Smooth muscle cell (in vitro differentiated cells): Measurements from ENCODE around the gene PRKG2. TPM values are rescaled to one million over a fixed set of nuclear protein-coding genes. Genes with fewer than 3 reads are reported as not detected.

ENCODE experiments used
- DNase-seq: peaks from one replicate; lab custom pipeline; 2025; ENCODE audit not compliant: unreplicated experiment; lab: John Stamatoyannopoulos, UW
- H2AFZ ChIP-seq: fragments of 200-600 bp; sonication (generic); 2 replicates; pipeline ENCODE4 v1.6.0; 2016; ENCODE audit warnings: antibody characterized with exemption, low read depth, mild to moderate bottlenecking
- H3F3A ChIP-seq: fragments of 200-600 bp; sonication (generic); 2 replicates; pipeline ENCODE4 v1.6.0; 2017; ENCODE audit warnings: antibody characterized with exemption, low read depth
- H3K27ac ChIP-seq: fragments of 200-600 bp; sonication (generic); 2 replicates; pipeline ENCODE4 v1.5.1; 2016; ENCODE audit warnings: low read depth, mild to moderate bottlenecking
- H3K27me3 ChIP-seq: fragments of 200-600 bp; sonication (generic); 2 replicates; pipeline ENCODE4 v1.6.1; 2016; ENCODE audit warnings: low read depth, mild to moderate bottlenecking
- H3K36me3 ChIP-seq: fragments of 200-600 bp; sonication (generic); 2 replicates; pipeline ENCODE4 v1.5.1; 2016; ENCODE audit warnings: low read depth
- H3K4me1 ChIP-seq: fragments of 200-600 bp; sonication (generic); 2 replicates; pipeline ENCODE4 v1.5.1; 2016; ENCODE audit warnings: low read depth
- H3K4me2 ChIP-seq: fragments of 200-600 bp; sonication (generic); 2 replicates; pipeline ENCODE4 v1.6.0; 2016; ENCODE audit warnings: mild to moderate bottlenecking
- H3K4me3 ChIP-seq: fragments of 200-600 bp; sonication (generic); 2 replicates; pipeline ENCODE4 v1.5.1; 2016; ENCODE audit warnings: mild to moderate bottlenecking
- H3K79me2 ChIP-seq: fragments of 200-600 bp; sonication (generic); 2 replicates; pipeline ENCODE4 v1.6.0; 2016; ENCODE audit warnings: low read depth, mild to moderate bottlenecking
- H3K9ac ChIP-seq: fragments of 200-600 bp; sonication (generic); 2 replicates; pipeline ENCODE4 v1.6.0; 2016; ENCODE audit warnings: low read depth
- H3K9me3 ChIP-seq: fragments of 200-600 bp; sonication (generic); replicated peaks from 2 replicates; pipeline ENCODE4 v1.5.1; 2016; ENCODE audit warnings: low read depth
- H4K20me1 ChIP-seq: fragments of 200-600 bp; sonication (generic); 2 replicates; pipeline ENCODE4 v1.6.0; 2016; ENCODE audit warnings: low read depth
- CTCF ChIP-seq: fragments of 200-600 bp; sonication (generic); IDR thresholded peaks from 2 replicates; pipeline ENCODE4 v1.5.1; 2017; ENCODE audit warnings: borderline replicate concordance, mild to moderate bottlenecking, antibody characterized with exemption; ENCODE audit not compliant: insufficient read depth, poor library complexity, severe bottlenecking
- WGBS: methylation state at CpG from one replicate; pipeline ENCODE4 v1.1.7; 2016; ENCODE audit warnings: low lambda C conversion rate; 5-methylcytosine and 5-hydroxymethylcytosine counted together
- polyA plus RNA-seq: library from polyadenylated mRNA; unstranded; fragments of >200 nt; fragmentation: Nextera tagmentation; extraction: Ambion mirVana; gene quantifications from 2 replicates; pipeline ENCODE4 v1.2.1, GENCODE V29; 2016
- total RNA-seq: library from RNA; depleted of rRNA; stranded (reverse); fragments of >200 nt; gene quantifications from 2 replicates; pipeline ENCODE4 v1.2.3, GENCODE V29; 2014

PRKG2 gene
- total and polyA plus RNA-seq, 2 experiments from 2014 or later = 0.09 TPM; not detected in 1

DNA sequence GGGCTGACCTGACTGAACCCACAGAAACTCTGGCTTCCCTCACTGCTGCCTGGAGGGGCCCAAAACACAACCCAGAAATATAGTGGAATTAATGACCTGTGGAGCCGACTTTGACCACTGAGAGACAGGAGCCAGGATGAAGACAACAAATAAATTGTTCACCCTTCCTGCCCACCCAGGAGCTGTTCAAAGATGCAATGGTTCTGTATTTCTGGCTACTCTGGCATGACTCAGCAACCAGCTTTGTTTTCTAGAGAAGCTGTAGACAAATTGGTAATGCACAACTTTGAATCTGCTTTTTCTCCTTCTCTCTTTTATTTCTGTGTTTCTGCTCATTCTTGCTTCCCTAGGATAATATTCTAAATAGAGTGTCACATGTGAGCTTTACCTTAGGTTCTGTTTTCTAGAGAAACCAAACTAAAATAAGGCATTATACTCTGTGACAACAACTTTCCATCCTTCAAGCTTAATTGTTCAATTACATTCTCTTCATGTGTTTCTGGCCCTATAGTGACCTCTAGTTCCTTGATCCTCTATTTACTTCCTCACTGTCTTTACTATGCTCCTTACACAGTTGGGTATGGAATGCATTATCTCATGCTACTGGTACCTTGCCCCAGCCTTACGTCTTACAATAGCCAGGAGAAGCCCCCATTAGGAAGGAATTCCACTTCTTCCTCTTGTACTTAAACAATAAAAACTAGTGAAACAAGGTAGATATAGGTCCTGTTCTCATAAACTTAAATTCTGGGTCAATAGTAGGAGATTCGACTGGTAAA, 6.5 kb upstream of the PRKG2 start:
- 78% methylated on average over 3 of the region's 3 CpGs for WGBS
- peaks cover 19% of the 10 kb centered on the region for H3K27me3 ChIP-seq
- no peaks in the 10 kb centered on the region for H3K4me1 ChIP-seq
- no peak overlapping the region for H3K4me3 ChIP-seq
- no peaks in the 10 kb centered on the region for H3F3A ChIP-seq
- no peak for TF ChIP-seq CTCF
- H2AFZ ChIP-seq = no peak overlapping the region
- H3K9me3 ChIP-seq = no peaks in the 10 kb centered on the region
- H3K79me2 ChIP-seq = no peaks in the 10 kb centered on the region
- H3K9ac ChIP-seq = no peak overlapping the region
- no peak overlapping the region for H3K4me2 ChIP-seq
- H3K36me3 ChIP-seq = no peaks in the 10 kb centered on the region
- no peaks in the 10 kb centered on the region for H4K20me1 ChIP-seq
- DNase-seq = no peak
- H3K27ac ChIP-seq = no peak overlapping the region

- H3F3A ChIP-seq = no peaks in the 10 kb centered on the region
- H2AFZ ChIP-seq = no peak overlapping the region
- H3K4me3 ChIP-seq = no peak overlapping the region
- TF ChIP-seq CTCF = no peak
- H3K36me3 ChIP-seq = no peaks in the 10 kb centered on the region
- H3K9me3 ChIP-seq = no peaks in the 10 kb centered on the region
- H3K79me2 ChIP-seq = no peaks in the 10 kb centered on the region
- no peak overlapping the region for H3K4me2 ChIP-seq
- peaks cover 4% of the 10 kb centered on the region for H3K4me1 ChIP-seq
- no peaks in the 10 kb centered on the region for H4K20me1 ChIP-seq
- no peak overlapping the region for H3K9ac ChIP-seq
- no peak for DNase-seq
- H3K27ac ChIP-seq = no peak overlapping the region
- 96% methylated on average over 1 of the region's 1 CpG for WGBS
- peaks cover 31% of the 10 kb centered on the region for H3K27me3 ChIP-seq
These were observed 5.2 kb upstream of the PRKG2 start for GRCh38 chr4:81220271-81220670.

DNA sequence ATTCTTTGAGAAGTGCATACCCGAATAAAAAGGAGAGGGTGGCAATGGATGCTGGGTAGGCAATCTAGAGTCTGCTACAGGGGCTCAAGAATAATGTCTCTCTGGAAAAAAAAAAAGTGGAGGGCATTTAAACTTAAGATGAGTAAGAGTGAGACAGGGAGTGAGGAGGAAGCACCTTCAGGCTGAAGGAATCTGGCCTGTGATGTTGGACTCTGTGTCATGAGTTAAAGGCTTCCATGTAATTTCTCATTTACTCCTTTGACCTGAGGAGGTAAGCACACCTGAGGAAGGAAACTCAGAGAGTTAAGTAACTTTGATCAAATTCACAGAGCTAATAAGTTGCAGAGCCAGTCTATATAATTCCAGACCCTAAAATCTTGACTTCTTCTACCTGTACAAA, 3.2 kb upstream of the PRKG2 start:
- no peak overlapping the region for H3K4me3 ChIP-seq

More for the DNA sequence above, 3.2 kb upstream of the PRKG2 start:
- H3K9me3 ChIP-seq = no peaks in the 10 kb centered on the region
- H3K27me3 ChIP-seq = peaks cover 52% of the 10 kb centered on the region
- no peaks in the 10 kb centered on the region for H3F3A ChIP-seq
- peaks cover 10% of the 10 kb centered on the region for H3K4me1 ChIP-seq
- 94% methylated on average over 1 of the region's 1 CpG for WGBS
- no peak overlapping the region for H2AFZ ChIP-seq
- H4K20me1 ChIP-seq = no peaks in the 10 kb centered on the region
- TF ChIP-seq CTCF = no peak
- no peak overlapping the region for H3K27ac ChIP-seq
- H3K9ac ChIP-seq = no peak overlapping the region
- no peaks in the 10 kb centered on the region for H3K79me2 ChIP-seq
- no peak overlapping the region for H3K4me2 ChIP-seq
- H3K36me3 ChIP-seq = no peaks in the 10 kb centered on the region
- DNase-seq = no peak
